ENCODE measurements around the gene NEDD9. TPM values are rescaled to one million over a fixed set of nuclear protein-coding genes. Genes with fewer than 3 reads are reported as not detected.

Gene NEDD9
- total and polyA plus RNA-seq, 2 donors (not counting 1 experiment from before 2014, with no cell fraction given): 38.9 to 46.2 TPM

DNA sequence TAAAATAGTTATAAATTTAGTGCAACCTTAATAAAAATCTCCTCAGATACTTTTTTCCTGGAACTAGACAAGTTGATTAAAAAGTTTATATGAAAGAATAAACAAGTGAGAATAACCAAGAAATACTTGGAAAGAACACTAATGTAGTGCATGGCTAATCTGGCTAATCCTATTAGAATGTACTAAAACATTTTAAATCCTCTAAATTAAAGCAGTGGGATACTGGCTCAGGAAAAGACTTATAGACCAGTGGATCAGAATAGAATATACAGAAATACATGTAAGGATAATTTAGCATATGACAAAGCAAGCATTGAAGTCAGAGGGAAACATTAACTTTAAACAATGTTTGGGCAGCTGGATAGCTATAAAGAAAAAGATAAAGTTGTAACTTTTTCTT lies 79.9 kb downstream of the NEDD9 start:
- H3K9me3 ChIP-seq (ENCODE audit: control extremely low read depth in 1 of 3, control insufficient read depth in 2 of 3, insufficient read depth in 1 of 3, low read length in 2 of 3): no peaks in the 10 kb centered on the region
- TF ChIP-seq EZH2 (IDR thresholded peaks at IDR 0.05; ENCODE audit: borderline replicate concordance, insufficient read depth, low read depth, low read length, poor library complexity, severe bottlenecking): no peak
- TF ChIP-seq, protein P1, sequence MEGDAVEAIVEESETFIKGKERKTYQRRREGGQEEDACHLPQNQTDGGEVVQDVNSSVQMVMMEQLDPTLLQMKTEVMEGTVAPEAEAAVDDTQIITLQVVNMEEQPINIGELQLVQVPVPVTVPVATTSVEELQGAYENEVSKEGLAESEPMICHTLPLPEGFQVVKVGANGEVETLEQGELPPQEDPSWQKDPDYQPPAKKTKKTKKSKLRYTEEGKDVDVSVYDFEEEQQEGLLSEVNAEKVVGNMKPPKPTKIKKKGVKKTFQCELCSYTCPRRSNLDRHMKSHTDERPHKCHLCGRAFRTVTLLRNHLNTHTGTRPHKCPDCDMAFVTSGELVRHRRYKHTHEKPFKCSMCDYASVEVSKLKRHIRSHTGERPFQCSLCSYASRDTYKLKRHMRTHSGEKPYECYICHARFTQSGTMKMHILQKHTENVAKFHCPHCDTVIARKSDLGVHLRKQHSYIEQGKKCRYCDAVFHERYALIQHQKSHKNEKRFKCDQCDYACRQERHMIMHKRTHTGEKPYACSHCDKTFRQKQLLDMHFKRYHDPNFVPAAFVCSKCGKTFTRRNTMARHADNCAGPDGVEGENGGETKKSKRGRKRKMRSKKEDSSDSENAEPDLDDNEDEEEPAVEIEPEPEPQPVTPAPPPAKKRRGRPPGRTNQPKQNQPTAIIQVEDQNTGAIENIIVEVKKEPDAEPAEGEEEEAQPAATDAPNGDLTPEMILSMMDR (IDR thresholded peaks at IDR 0.05): no peak
- peaks cover 8% of the 10 kb centered on the region for H3K4me1 Mint-ChIP-seq

DNA sequence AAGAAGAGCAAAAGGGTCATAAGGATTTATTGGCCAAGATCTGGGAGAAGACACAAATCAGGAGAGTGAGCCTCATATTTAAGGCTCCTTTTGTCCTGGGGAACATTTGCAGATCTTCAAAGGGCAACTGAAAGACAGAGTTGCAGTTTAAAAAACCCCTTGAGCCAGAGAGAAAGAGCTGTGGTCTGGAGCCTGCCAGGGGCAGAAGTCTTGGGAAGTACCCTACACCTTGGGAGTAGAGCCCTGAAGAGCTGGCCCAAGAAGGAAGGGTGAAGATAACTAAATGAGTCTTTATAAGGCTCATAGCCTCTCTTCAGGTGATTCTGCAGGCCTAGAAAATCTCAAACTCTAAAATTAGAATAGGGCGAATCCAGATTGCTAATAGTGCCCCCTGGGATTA lies 81.0 kb downstream of the NEDD9 start:
- Histone ChIP-seq H3K9ac (ENCODE audit: low read length) (no peak overlapping the region), H3K9me3 (ENCODE audit: control extremely low read depth in 1 of 3, control insufficient read depth in 2 of 3, insufficient read depth in 1 of 3, low read length in 2 of 3) (no peaks in the 10 kb centered on the region), H3K27me3 (replicated peaks in 1 of 4; ENCODE audit: control extremely low read depth in 1 of 4, control insufficient read depth in 3 of 4, insufficient read depth in 4 of 4, low read length in 3 of 4) (no peaks in the 10 kb centered on the region), H2AFZ (ENCODE audit: insufficient read depth, low read depth, low read length, poor library complexity, severe bottlenecking) (no peak overlapping the region), H3K4me2 (replicated peaks; ENCODE audit: low read depth, low read length, poor library complexity, severe bottlenecking) (no peak overlapping the region), H3K4me1 (ENCODE audit: control insufficient read depth in 2 of 2, insufficient read depth in 2 of 2, low read length in 2 of 2) (no peaks in the 10 kb centered on the region), H3K4me3 (ENCODE audit: control extremely low read depth in 1 of 5, extremely low read depth in 1 of 5, insufficient read depth in 1 of 5, low read depth in 2 of 5, low read length in 4 of 5) (no peak overlapping the region), H3K36me3 (replicated peaks in 1 of 2; ENCODE audit: control extremely low read depth in 1 of 2, control insufficient read depth in 1 of 2, extremely low read depth in 1 of 2, insufficient read depth in 2 of 2, low read length in 1 of 2) (no peaks in the 10 kb centered on the region), H4K20me1 (ENCODE audit: control insufficient read depth, insufficient read depth, low read length, poor library complexity, severe bottlenecking) (no peaks in the 10 kb centered on the region), H3K27ac (ENCODE audit: low read length in 2 of 2) (no peak overlapping the region), H3K79me2 (ENCODE audit: control insufficient read depth, insufficient read depth, low read length) (no peaks in the 10 kb centered on the region)
- no peak overlapping the region for H3K27ac Mint-ChIP-seq
- ATAC-seq (ENCODE audit: low read depth): no peak
- H3K27me3 Mint-ChIP-seq: no peaks in the 10 kb centered on the region
- peaks cover 8% of the 10 kb centered on the region for H3K4me1 Mint-ChIP-seq
- WGBS (ENCODE audit: insufficient coverage): 100% methylated on average over 1 of the region's 1 CpG
- TF ChIP-seq, protein P1 (IDR thresholded peaks at IDR 0.05): no peak
- POLR2A ChIA-PET: no interaction called here
- no peaks in the 10 kb centered on the region for H3K9me3 Mint-ChIP-seq (ENCODE audit: insufficient read depth)
- intact Hi-C loops (cut with micrococcal nuclease): no loop called here
- DNase-seq: no peak
- CTCF ChIA-PET: interaction anchor here (1.2 kb wide), 1 partner anchor 180 kb away, joined by 3 read pairs; no protein-coding TSS in a partner anchor
- H3K4me3 Mint-ChIP-seq: no peak overlapping the region

More for the DNA sequence above, 79.9 kb downstream of the NEDD9 start:
- intact Hi-C loops (cut with micrococcal nuclease): no loop called here
- H3K9ac ChIP-seq (ENCODE audit: low read length): no peak overlapping the region
- H3K36me3 ChIP-seq (replicated peaks in 1 of 2; ENCODE audit: control extremely low read depth in 1 of 2, control insufficient read depth in 1 of 2, extremely low read depth in 1 of 2, insufficient read depth in 2 of 2, low read length in 1 of 2): no peaks in the 10 kb centered on the region
- no peak overlapping the region for H2AFZ ChIP-seq (ENCODE audit: insufficient read depth, low read depth, low read length, poor library complexity, severe bottlenecking)
- H3K4me3 ChIP-seq (ENCODE audit: control extremely low read depth in 1 of 5, extremely low read depth in 1 of 5, insufficient read depth in 1 of 5, low read depth in 2 of 5, low read length in 4 of 5): no peak overlapping the region
- H3K27ac Mint-ChIP-seq: no peak overlapping the region
- H4K20me1 ChIP-seq (ENCODE audit: control insufficient read depth, insufficient read depth, low read length, poor library complexity, severe bottlenecking): no peaks in the 10 kb centered on the region
- ATAC-seq (ENCODE audit: low read depth) (no peak), DNase-seq (no peak)
- no peak overlapping the region for H3K4me2 ChIP-seq (replicated peaks; ENCODE audit: low read depth, low read length, poor library complexity, severe bottlenecking)
- no peaks in the 10 kb centered on the region for H3K4me1 ChIP-seq (ENCODE audit: control insufficient read depth in 2 of 2, insufficient read depth in 2 of 2, low read length in 2 of 2)
- ChIA-PET POLR2A (no interaction called here), CTCF (interaction anchor here (0.8 to 3.7 kb wide), 2 partner anchors 343 to 423 kb away, joined by 3 to 20 read pairs; no protein-coding TSS in a partner anchor)
- no peak overlapping the region for H3K27ac ChIP-seq (ENCODE audit: low read length in 2 of 2)
- H3K9me3 Mint-ChIP-seq (ENCODE audit: insufficient read depth): no peaks in the 10 kb centered on the region
- H3K27me3 ChIP-seq (replicated peaks in 1 of 4; ENCODE audit: control extremely low read depth in 1 of 4, control insufficient read depth in 3 of 4, insufficient read depth in 4 of 4, low read length in 3 of 4): no peaks in the 10 kb centered on the region
- H3K27me3 Mint-ChIP-seq: no peaks in the 10 kb centered on the region
- no peaks in the 10 kb centered on the region for H3K79me2 ChIP-seq (ENCODE audit: control insufficient read depth, insufficient read depth, low read length)
- no peak overlapping the region for H3K4me3 Mint-ChIP-seq

Data from B cell (primary cell).